ENCODE measurements around the gene ANKH. TPM values are rescaled to one million over a fixed set of nuclear protein-coding genes. Genes with fewer than 3 reads are reported as not detected.

Gene ANKH
- total and polyA plus RNA-seq, 8 donors, result 6.6 to 57.5 (median 10.6) TPM

DNA sequence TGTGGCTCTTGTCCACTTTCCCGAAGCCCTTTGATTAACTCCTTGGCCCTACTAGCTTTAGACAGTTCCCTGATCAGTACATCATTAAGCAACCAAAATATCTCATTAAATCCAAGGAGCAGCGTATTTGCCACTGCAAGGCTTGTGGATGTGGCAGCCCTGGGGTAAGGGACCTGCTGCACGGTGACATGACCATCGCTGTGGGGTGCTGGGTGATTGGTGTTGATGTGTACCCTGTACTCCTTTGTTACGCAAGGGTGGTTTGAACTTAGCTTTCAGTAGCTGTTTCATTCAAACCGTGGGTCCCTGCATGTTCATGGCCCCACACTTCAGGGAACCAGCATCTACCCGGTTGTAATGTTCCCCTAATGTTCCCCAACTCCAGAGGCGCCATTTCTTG, 166.0 kb downstream of the ANKH start:
- Histone ChIP-seq H3K36me3 (peaks cover 0 to 81% of the 10 kb centered on the region in 2 donors), H3K4me3 (no peak overlapping the region), H3K27ac (no peak overlapping the region), H3K27me3 (no peaks in the 10 kb centered on the region), H3K4me1 (peaks cover 0 to 16% of the 10 kb centered on the region in 2 donors), H3K9me3 (no peaks in the 10 kb centered on the region)
- intact Hi-C loops (cut with DNase I), result no loop called here
- DNase-seq (no peak), ATAC-seq (no peak)
- TF ChIP-seq, protein P1, sequence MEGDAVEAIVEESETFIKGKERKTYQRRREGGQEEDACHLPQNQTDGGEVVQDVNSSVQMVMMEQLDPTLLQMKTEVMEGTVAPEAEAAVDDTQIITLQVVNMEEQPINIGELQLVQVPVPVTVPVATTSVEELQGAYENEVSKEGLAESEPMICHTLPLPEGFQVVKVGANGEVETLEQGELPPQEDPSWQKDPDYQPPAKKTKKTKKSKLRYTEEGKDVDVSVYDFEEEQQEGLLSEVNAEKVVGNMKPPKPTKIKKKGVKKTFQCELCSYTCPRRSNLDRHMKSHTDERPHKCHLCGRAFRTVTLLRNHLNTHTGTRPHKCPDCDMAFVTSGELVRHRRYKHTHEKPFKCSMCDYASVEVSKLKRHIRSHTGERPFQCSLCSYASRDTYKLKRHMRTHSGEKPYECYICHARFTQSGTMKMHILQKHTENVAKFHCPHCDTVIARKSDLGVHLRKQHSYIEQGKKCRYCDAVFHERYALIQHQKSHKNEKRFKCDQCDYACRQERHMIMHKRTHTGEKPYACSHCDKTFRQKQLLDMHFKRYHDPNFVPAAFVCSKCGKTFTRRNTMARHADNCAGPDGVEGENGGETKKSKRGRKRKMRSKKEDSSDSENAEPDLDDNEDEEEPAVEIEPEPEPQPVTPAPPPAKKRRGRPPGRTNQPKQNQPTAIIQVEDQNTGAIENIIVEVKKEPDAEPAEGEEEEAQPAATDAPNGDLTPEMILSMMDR (IDR thresholded peaks at IDR 0.05), result no peak

DNA sequence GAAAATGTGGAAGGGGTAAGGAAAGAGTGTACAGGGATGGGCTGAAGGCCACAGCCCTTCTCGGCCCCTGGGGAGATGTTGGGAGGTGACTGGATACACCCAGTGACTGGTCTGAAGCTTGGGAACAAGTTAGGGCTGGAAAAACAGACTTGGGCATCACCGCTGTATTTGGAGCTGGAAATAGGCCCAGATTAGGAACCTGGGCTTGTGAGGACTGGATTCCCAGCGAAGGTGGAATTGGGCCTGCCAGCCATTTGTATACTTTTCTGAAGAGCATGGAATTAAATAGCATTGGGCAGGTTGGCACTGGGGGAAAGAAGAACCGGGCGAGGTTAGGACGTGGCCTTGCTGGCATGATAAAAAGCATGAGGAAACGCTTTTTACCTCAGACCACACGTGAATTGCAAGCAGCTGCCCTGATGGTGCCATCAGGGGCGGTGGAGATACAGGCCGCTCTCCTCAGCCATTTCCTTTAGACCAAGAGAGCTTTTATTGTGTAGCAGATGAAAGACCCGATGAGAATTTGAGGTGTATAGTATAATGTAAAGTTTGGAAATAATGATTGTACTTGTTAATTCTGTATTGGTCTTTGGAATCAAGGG, 169.2 kb downstream of the ANKH start:
- TF ChIP-seq, protein P1 (IDR thresholded peaks at IDR 0.05), result no peak
- Histone ChIP-seq H3K36me3 (peaks cover 0 to 78% of the 10 kb centered on the region in 2 donors), H3K4me1 (peaks cover 0 to 16% of the 10 kb centered on the region in 2 donors), H3K4me3 (no peak overlapping the region), H3K9me3 (no peaks in the 10 kb centered on the region), H3K27me3 (no peaks in the 10 kb centered on the region), H3K27ac (no peak overlapping the region)
- ATAC-seq, result no peak
- intact Hi-C loops (cut with DNase I), result no loop called here
- DNase-seq, result no peak

DNA sequence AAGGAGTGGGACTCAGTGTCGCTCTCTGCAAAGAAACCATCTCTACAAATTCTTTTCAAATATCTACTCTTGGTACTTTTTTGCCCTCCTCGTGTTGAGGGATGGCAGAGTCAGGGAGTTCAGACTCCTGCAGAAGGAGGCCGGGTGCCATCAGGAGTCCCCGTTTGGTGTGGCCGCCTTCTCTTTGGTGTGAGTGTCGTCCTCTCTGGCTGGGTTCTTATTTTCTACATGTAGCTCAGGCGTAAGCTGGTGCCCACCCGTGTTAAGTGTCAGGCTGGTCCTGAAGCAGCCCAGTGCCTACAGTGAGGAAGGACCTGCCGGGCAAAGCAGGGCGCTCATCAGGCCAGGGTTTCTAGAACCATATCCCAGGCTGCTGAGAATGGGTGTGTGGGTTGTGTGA, 170.0 kb downstream of the ANKH start:
- no peak overlapping the region for H3K27ac ChIP-seq

DNA sequence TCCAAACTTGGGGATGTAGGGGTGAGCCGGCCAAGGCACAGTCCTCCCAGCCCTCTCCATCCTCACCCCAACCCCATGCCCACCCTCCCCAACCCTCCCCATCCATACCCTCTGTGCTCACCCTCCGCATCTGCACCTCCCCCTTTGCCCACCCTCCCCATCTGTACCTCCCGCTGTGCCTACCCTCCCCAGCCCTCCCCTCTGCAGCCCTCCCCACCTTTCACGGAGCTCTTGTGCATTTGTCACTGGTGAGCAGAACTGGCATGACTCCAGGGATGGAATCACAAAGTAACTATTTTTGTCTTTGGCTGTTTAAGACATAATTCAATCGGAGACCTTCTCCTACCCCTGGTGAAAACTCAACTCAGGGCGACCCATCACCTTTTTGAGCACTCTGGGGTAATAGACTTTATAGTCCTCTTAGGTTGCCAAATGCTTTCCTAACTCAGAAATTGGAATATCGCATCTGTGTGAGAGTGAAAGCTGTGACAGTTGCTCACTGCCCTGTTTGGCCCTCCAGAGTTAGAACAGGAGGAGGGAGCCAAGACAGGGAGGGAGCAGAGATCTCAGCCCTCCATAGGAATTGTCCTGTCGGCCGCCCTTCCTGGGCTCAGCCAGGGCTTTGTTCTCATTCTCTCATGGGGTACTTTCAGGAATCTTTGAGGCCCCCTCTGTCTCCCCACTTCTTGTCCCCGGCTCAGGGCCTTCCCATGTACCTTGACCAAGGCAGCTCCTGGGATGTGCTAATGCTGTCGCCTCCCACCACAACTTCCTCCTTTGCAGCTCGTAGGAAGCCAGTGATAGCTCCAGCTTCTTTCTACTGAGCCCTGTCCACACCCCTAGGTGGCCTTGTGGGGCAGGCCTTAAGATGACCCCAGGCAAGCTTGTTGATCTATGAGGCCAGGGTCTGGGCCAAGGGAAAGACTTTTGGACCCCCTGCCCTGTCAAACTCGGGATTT, 170.8 kb downstream of the ANKH start:
- intact Hi-C loops (cut with DNase I), result no loop called here
- TF ChIP-seq, protein P1 (IDR thresholded peaks at IDR 0.05), result no peak
- ATAC-seq, result peak; percentile 59
- no peak for DNase-seq
- Histone ChIP-seq H3K9me3 (no peaks in the 10 kb centered on the region), H3K4me1 (peaks cover 0 to 7% of the 10 kb centered on the region in 2 donors), H3K36me3 (peaks cover 0 to 77% of the 10 kb centered on the region in 2 donors), H3K27me3 (no peaks in the 10 kb centered on the region), H3K27ac (no peak overlapping the region), H3K4me3 (no peak overlapping the region)

More for the DNA sequence above, 170.0 kb downstream of the ANKH start:
- no peak for DNase-seq
- ATAC-seq, result no peak
- H3K36me3 ChIP-seq, result peaks cover 0 to 78% of the 10 kb centered on the region in 2 donors
- intact Hi-C loops (cut with DNase I), result no loop called here
- H3K4me3 ChIP-seq, result no peak overlapping the region
- H3K27me3 ChIP-seq, result no peaks in the 10 kb centered on the region
- TF ChIP-seq, protein P1 (IDR thresholded peaks at IDR 0.05), result no peak
- peaks cover 0 to 13% of the 10 kb centered on the region in 2 donors for H3K4me1 ChIP-seq
- H3K9me3 ChIP-seq, result no peaks in the 10 kb centered on the region

DNA sequence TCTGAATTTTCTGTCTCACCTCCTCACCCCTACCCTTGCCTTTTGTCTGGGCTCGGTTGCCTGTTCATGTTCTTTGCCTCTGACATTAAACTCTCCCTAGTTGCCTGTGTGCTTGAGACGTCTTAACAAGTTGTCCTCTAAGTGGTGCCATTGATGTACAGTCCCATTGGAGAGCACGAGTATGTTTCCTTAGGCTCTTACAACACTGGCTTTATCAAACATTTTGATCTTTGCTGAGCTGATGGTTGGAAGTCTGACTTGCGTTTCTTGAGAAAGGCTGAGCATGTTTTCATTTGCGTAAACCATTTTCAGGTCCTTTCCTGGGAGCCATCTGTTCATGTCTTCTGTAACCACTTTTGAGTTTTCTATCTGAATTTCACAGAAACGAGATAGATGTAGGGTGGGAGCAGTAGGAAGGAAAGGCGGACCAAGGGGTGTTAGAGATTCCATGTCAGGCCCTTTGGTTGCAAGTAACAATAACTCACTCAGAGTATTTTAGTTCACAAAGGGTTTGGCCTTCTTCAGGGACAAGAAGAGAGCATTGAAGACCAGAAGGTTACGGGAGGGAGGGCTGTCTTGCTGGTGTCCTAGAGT, 171.7 kb downstream of the ANKH start:
- no peak overlapping the region for H3K4me3 ChIP-seq
- TF ChIP-seq, protein P1 (IDR thresholded peaks at IDR 0.05), result no peak
- H3K36me3 ChIP-seq, result peaks cover 0 to 74% of the 10 kb centered on the region in 2 donors
- H3K4me1 ChIP-seq, result peaks cover 0 to 7% of the 10 kb centered on the region in 2 donors
- intact Hi-C loops (cut with DNase I), result no loop called here
- no peaks in the 10 kb centered on the region for H3K9me3 ChIP-seq
- H3K27ac ChIP-seq, result no peak overlapping the region
- H3K27me3 ChIP-seq, result no peaks in the 10 kb centered on the region
- DNase-seq, result no peak
- ATAC-seq, result no peak

Data from left lung (tissue), 10 donors.